DOHH2 (cell line): ENCODE measurements around the gene DHRS4.

Source experiments
- CTCF ChIP-seq: fragments of 200-600 bp; sonication (generic); IDR thresholded peaks from one replicate; pipeline ENCODE4 v1.5.1; 2014; ENCODE audit warnings: antibody characterized with exemption, mild to moderate bottlenecking, low read depth, low read length; ENCODE audit not compliant: poor library complexity, severe bottlenecking
- EZH2phosphoT487 ChIP-seq: fragments of 200-600 bp; sonication (generic); IDR thresholded peaks from 2 replicates; pipeline ENCODE4 v1.6.1; 2017; ENCODE audit warnings: borderline replicate concordance, mild to moderate bottlenecking, antibody characterized with exemption, low read length, moderate library complexity, mixed read lengths

GRCh38 chr14:23929822-23930294, 23.7 kb upstream of the DHRS4 start:
- TF ChIP-seq CTCF (peak; percentile 92), EZH2phosphoT487 (no peak)
